OCI-LY1 (cell line): ENCODE results near the gene C16orf54.

Experiments used
- EZH2 ChIP-seq: fragments of 200-600 bp; sonication (generic), shearing (Covaris generic); IDR thresholded peaks from 2 replicates; pipeline ENCODE4 v1.8.0; 2017; ENCODE audit warnings: borderline replicate concordance, mixed run types, mild to moderate bottlenecking, antibody characterized with exemption, low read length, moderate library complexity, mixed read lengths
- TF ChIP-seq, protein P1 (sequence below): fragments of 200-600 bp; sonication (generic), shearing (Covaris generic); IDR thresholded peaks from 2 replicates; pipeline ENCODE4 v1.5.1; 2017; ENCODE audit warnings: mild to moderate bottlenecking, antibody characterized with exemption, low read length, moderate library complexity, mixed read lengths

DNA sequence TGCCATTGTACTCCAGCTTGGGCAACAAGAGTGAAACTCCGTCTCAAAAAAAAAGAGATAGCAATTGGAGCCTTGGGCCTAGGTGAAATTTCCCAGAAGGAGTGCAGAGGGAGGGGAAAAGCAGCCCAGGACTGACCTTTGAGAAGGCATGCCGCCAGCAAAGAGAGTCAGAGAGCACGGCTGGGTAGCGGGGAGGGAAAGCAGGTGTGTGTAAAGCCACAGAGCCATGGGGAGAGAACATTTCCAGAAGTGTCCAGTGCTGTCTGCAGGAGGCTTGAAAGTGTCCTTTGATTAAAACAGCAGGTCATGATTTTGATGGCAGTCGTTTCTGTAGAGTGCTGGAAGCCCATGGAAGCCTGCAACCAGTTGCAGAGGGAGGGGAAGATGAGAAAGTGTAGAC is 8.1 kb downstream of the C16orf54 start:
- no peak for TF ChIP-seq EZH2
- TF ChIP-seq, protein P1, sequence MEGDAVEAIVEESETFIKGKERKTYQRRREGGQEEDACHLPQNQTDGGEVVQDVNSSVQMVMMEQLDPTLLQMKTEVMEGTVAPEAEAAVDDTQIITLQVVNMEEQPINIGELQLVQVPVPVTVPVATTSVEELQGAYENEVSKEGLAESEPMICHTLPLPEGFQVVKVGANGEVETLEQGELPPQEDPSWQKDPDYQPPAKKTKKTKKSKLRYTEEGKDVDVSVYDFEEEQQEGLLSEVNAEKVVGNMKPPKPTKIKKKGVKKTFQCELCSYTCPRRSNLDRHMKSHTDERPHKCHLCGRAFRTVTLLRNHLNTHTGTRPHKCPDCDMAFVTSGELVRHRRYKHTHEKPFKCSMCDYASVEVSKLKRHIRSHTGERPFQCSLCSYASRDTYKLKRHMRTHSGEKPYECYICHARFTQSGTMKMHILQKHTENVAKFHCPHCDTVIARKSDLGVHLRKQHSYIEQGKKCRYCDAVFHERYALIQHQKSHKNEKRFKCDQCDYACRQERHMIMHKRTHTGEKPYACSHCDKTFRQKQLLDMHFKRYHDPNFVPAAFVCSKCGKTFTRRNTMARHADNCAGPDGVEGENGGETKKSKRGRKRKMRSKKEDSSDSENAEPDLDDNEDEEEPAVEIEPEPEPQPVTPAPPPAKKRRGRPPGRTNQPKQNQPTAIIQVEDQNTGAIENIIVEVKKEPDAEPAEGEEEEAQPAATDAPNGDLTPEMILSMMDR: no peak
